Measurements from ENCODE around the gene MAP7D3. TPM values are rescaled to one million over a fixed set of nuclear protein-coding genes. Genes with fewer than 3 reads are reported as not detected.

The MAP7D3 gene
- total and polyA plus RNA-seq, 2 donors (not counting 1 experiment from before 2014, with no cell fraction given), result 19.0 to 30.7 TPM

DNA sequence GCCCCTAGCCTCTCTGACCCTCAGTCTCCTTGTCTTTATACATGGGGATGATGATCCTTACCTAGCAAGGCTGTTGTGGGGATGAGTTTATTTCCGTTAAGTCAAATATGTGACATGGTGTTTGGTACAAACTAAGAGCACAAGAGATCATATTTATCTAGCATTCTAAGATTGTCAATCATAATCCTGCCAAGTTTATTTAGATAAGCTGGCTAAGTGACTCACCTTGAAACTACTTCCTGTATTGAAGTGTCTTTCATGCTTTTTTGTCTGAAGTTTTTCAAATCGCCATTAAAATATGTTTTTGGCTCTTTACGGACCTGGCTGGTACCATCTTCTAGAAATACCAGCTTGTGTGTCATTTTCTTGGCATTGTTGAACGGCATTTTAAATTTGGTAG lies 30.7 kb downstream of the MAP7D3 start:
- Histone ChIP-seq H3K36me3 (ENCODE audit: control insufficient read depth, insufficient read depth, low read length) (peaks cover 6% of the 10 kb centered on the region), H3K9ac (ENCODE audit: insufficient read depth, low read length) (no peak overlapping the region), H3K9me3 (ENCODE audit: control insufficient read depth, insufficient read depth, low read depth, low read length) (no peaks in the 10 kb centered on the region), H3K27ac (ENCODE audit: insufficient read depth, low read length) (no peak overlapping the region), H3K4me3 (replicated peaks in 1 of 4; ENCODE audit: control extremely low read depth in 1 of 4, insufficient read depth in 1 of 4, low read depth in 3 of 4, low read length in 4 of 4) (no peak overlapping the region), H3K79me2 (ENCODE audit: control insufficient read depth, insufficient read depth, low read length) (no peaks in the 10 kb centered on the region), H4K20me1 (ENCODE audit: control insufficient read depth, extremely low read depth, insufficient read depth, low read length) (no peaks in the 10 kb centered on the region), H3K4me1 (ENCODE audit: control insufficient read depth, extremely low read depth, insufficient read depth, low read length) (no peaks in the 10 kb centered on the region), H2AFZ (ENCODE audit: low read length) (no peak overlapping the region), H3K27me3 (ENCODE audit: control insufficient read depth, insufficient read depth, low read length) (no peaks in the 10 kb centered on the region), H3K4me2 (ENCODE audit: extremely low read depth, insufficient read depth, low read length) (no peak overlapping the region)
- DNase-seq (ENCODE audit: low read depth in 2 of 2), result peak in 1 of 2 donors; percentile 26
- TF ChIP-seq, protein P1, sequence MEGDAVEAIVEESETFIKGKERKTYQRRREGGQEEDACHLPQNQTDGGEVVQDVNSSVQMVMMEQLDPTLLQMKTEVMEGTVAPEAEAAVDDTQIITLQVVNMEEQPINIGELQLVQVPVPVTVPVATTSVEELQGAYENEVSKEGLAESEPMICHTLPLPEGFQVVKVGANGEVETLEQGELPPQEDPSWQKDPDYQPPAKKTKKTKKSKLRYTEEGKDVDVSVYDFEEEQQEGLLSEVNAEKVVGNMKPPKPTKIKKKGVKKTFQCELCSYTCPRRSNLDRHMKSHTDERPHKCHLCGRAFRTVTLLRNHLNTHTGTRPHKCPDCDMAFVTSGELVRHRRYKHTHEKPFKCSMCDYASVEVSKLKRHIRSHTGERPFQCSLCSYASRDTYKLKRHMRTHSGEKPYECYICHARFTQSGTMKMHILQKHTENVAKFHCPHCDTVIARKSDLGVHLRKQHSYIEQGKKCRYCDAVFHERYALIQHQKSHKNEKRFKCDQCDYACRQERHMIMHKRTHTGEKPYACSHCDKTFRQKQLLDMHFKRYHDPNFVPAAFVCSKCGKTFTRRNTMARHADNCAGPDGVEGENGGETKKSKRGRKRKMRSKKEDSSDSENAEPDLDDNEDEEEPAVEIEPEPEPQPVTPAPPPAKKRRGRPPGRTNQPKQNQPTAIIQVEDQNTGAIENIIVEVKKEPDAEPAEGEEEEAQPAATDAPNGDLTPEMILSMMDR (conservative IDR thresholded peaks at IDR 0.05 in 1 of 2, IDR thresholded peaks at IDR 0.05 in 1 of 2; ENCODE audit: low read depth in 1 of 2, low read length in 2 of 2), result no peak
- no peak for TF ChIP-seq EZH2 (IDR thresholded peaks at IDR 0.05; ENCODE audit: low read length, missing control alignments)

DNA sequence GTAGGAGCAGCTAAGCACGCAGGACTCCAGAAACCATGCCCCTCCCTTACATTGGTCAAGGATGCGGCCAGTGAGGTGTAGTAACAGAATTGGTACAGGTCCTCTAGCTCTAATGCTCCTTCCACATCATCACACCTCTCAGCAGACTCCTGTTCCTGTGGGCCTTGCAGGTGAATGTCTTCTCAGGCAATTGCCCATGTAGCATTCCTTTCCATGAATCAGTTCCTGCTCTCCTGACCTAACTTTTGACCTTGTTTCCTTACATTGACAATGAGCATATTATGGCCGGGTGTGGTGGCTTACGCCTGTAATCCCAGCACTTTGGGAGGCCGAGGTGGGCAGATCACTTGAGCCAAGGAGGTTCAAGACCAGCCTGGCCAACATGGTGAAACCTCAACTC lies 31.3 kb downstream of the MAP7D3 start:
- no peak for DNase-seq (ENCODE audit: low read depth in 2 of 2)
- TF ChIP-seq, protein P1 (conservative IDR thresholded peaks at IDR 0.05 in 1 of 2, IDR thresholded peaks at IDR 0.05 in 1 of 2; ENCODE audit: low read depth in 1 of 2, low read length in 2 of 2), result no peak
- no peak for TF ChIP-seq EZH2 (IDR thresholded peaks at IDR 0.05; ENCODE audit: low read length, missing control alignments)

DNA sequence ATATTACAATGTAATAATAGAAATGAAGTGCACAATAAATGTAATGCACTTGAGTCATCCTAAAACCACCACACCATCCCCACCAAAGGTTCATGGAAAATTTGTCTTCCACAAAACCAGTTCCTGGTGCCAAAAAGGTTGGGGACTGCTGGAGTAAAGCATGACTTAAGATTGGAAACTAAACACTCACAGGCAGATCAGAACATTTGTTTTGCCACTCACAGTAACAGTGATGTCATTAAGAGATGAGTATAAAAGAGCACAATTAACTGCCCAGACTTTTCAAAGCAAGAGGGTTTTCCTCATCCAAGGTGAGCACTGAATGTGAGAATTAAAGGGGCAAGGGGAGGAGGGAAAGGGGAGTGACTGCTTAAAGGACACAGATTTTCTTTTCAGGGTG lies 35.6 kb downstream of the MAP7D3 start:
- peak in 1 of 2 donors; percentile 72 for DNase-seq (ENCODE audit: low read depth in 2 of 2)
- Histone ChIP-seq H3K79me2 (ENCODE audit: control insufficient read depth, insufficient read depth, low read length) (no peaks in the 10 kb centered on the region), H3K4me2 (ENCODE audit: extremely low read depth, insufficient read depth, low read length) (no peak overlapping the region), H3K9me3 (ENCODE audit: control insufficient read depth, insufficient read depth, low read depth, low read length) (no peaks in the 10 kb centered on the region), H3K27me3 (ENCODE audit: control insufficient read depth, insufficient read depth, low read length) (no peaks in the 10 kb centered on the region), H3K27ac (ENCODE audit: insufficient read depth, low read length) (peak overlapping the region; percentile 22), H3K9ac (ENCODE audit: insufficient read depth, low read length) (no peak overlapping the region), H4K20me1 (ENCODE audit: control insufficient read depth, extremely low read depth, insufficient read depth, low read length) (no peaks in the 10 kb centered on the region), H3K4me3 (replicated peaks in 1 of 4; ENCODE audit: control extremely low read depth in 1 of 4, insufficient read depth in 1 of 4, low read depth in 3 of 4, low read length in 4 of 4) (no peak overlapping the region), H3K4me1 (ENCODE audit: control insufficient read depth, extremely low read depth, insufficient read depth, low read length) (peaks cover 11% of the 10 kb centered on the region), H3K36me3 (ENCODE audit: control insufficient read depth, insufficient read depth, low read length) (peaks cover 2% of the 10 kb centered on the region), H2AFZ (ENCODE audit: low read length) (no peak overlapping the region)
- TF ChIP-seq, protein P1 (conservative IDR thresholded peaks at IDR 0.05 in 1 of 2, IDR thresholded peaks at IDR 0.05 in 1 of 2; ENCODE audit: low read depth in 1 of 2, low read length in 2 of 2), result no peak
- no peak for TF ChIP-seq EZH2 (IDR thresholded peaks at IDR 0.05; ENCODE audit: low read length, missing control alignments)

More for the DNA sequence above, 31.3 kb downstream of the MAP7D3 start:
- Histone ChIP-seq H3K27ac (ENCODE audit: insufficient read depth, low read length) (no peak overlapping the region), H3K9me3 (ENCODE audit: control insufficient read depth, insufficient read depth, low read depth, low read length) (no peaks in the 10 kb centered on the region), H3K79me2 (ENCODE audit: control insufficient read depth, insufficient read depth, low read length) (no peaks in the 10 kb centered on the region), H3K9ac (ENCODE audit: insufficient read depth, low read length) (no peak overlapping the region), H3K36me3 (ENCODE audit: control insufficient read depth, insufficient read depth, low read length) (peaks cover 4% of the 10 kb centered on the region), H3K4me3 (replicated peaks in 1 of 4; ENCODE audit: control extremely low read depth in 1 of 4, insufficient read depth in 1 of 4, low read depth in 3 of 4, low read length in 4 of 4) (no peak overlapping the region), H2AFZ (ENCODE audit: low read length) (no peak overlapping the region), H3K27me3 (ENCODE audit: control insufficient read depth, insufficient read depth, low read length) (no peaks in the 10 kb centered on the region), H3K4me1 (ENCODE audit: control insufficient read depth, extremely low read depth, insufficient read depth, low read length) (peaks cover 3% of the 10 kb centered on the region), H3K4me2 (ENCODE audit: extremely low read depth, insufficient read depth, low read length) (no peak overlapping the region), H4K20me1 (ENCODE audit: control insufficient read depth, extremely low read depth, insufficient read depth, low read length) (no peaks in the 10 kb centered on the region)
